GM12891 (cell line): ENCODE results near the gene DCLK2.

Experiments
- DNase-seq: peaks from one replicate; pipeline ENCODE4 v3.0.0; 2011; ENCODE audit warnings: low spot score; ENCODE audit not compliant: insufficient read length
- FAIRE-seq: peaks from 2 replicates; lab custom pipeline; 2011; peaks lifted over from hg19 to GRCh38; lab: Jason Lieb, UNC
- PAX5 ChIP-seq: IDR thresholded peaks from 2 replicates; pipeline ENCODE4 v1.6.1; 2011; ENCODE audit warnings: low read length, moderate library complexity, mild to moderate bottlenecking; ENCODE audit not compliant: insufficient read depth, severe bottlenecking
- POLR2A ChIP-seq: IDR thresholded peaks from 2 replicates; pipeline ENCODE4 v1.6.1; 2011; ENCODE audit warnings: low read depth, low read length, control low read depth
- POLR2AphosphoS5 ChIP-seq: IDR thresholded peaks from 2 replicates; pipeline ENCODE4 v1.6.1; 2011; ENCODE audit warnings: low read depth, low read length, control low read depth
- POU2F2 ChIP-seq: IDR thresholded peaks from 2 replicates; pipeline ENCODE4 v1.6.1; 2011; ENCODE audit warnings: low read depth, mild to moderate bottlenecking, control low read depth, low read length, moderate library complexity
- SPI1 ChIP-seq: IDR thresholded peaks from 2 replicates; pipeline ENCODE4 v1.6.1; 2011; ENCODE audit warnings: low read depth, low read length, control low read depth
- TAF1 ChIP-seq: IDR thresholded peaks from 2 replicates; pipeline ENCODE4 v1.6.1; 2011; ENCODE audit warnings: low read depth, low read length, control low read depth

Gene DCLK2

DNA sequence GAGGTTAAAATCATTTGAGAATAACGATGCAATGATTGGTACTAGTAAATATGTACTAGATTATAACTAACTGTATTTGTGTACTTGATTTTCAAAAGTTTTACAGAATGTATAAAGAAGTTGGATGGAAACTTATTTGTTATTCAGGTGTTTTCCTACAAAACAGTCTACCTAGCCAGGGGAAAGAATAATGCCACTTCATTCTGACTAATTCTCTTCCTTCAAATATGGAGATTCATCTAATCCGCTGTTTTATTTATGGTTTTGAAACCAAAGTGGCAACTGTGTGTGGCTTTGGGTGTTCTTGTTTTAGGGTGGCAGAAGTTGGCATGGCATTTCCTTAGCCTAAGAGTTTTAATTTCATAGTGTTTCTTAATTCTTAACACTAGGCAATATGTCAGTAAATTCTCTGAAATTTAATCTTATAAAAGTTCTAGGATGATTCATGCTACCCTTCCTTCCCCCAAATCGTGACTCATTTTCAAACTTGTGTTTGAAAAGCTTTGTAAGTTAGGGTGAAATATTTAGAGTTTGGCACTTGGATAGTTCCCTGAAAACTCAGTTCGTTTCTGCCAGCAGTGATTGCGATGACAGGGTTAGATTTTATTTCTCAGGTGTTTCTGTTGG lies 62.6 kb downstream of the DCLK2 start:
- FAIRE-seq (no peak), DNase-seq (no peak)
- TF ChIP-seq PAX5, result no peak
- TF ChIP-seq POU2F2, result no peak
- TF ChIP-seq SPI1, result no peak
- no peak for TF ChIP-seq POLR2AphosphoS5
- no peak for TF ChIP-seq TAF1
- TF ChIP-seq POLR2A, result no peak

DNA sequence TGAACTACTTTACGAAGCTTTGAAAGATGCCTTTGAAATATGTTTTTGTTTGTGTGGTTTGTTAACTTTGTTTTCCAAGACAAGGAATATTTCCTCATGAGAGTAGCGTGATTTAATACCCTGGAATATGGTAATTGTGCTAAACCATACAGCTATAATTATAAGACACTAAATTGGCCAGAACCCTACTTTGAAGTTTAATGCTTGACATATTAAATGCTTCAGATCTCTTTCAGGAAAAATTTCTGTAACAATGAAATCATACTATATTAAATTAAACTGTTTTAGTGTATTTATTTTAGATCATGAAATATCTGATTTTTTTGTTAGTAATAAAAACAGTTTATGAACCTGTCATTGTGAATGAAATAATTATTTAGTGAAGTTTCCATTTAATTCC lies 63.5 kb downstream of the DCLK2 start:
- no peak for FAIRE-seq
- no peak for DNase-seq

DNA sequence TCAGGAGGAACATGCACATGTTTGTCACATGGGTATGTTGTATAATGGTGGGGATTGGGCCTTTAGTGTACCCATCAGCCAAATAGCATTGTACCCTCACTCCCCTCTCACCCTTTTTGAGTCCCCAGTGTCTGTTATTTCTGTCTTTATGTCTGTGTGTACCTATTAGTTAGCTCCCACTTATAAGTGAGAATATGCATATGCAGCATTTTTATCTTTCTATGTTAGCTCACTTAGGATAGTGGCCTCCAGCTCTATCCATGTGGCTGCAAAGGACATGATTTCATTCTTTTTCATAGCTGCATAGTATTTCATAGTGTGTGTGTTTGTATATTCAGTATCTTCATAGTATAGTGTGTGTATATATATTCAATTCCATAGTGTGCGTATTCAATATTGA lies 64.6 kb downstream of the DCLK2 start:
- no peak for DNase-seq
- no peak for FAIRE-seq
- TF ChIP-seq POU2F2 (no peak), SPI1 (no peak), POLR2A (no peak), POLR2AphosphoS5 (no peak), PAX5 (no peak)

More for the DNA sequence above, 63.5 kb downstream of the DCLK2 start:
- no peak for TF ChIP-seq PAX5

DNA sequence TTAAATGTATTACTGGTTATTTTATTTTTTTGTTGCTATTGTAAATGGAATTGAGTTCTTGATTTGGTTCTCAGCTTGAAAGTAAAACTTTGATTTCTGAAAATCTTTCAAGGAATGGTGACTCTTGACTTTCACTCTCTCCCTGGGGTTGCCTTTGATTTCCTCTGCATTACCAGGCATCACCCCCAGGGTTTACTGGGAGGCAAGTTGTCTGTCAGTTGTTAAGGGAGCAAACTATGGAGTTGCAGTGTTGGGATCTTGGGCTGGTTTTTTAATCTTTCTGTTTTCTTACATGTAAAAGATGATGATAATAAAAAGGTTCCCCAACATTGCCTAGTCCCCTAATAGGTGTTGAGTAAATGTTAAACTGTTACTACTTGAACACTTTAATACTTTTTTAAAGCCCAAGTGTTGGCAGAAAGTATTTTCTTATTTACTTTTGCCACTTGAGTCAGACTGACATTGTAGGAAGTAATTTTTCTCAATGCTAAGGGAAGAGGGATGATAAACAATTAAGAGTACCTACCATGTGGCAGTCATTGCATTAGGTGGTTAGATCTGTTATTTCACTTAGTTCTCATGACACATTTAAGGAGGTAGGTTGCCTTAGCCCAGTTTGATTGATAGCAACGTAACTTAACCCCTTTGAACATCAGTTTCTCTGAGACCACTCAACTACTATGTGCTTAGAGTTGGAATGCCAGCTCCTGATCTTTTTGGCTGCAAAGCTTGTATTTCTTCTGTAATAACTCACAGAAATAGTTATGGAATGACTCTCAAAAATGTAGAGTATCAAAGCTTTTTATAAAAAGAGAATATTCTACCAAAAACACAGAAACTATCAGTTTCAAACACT lies 67.1 kb downstream of the DCLK2 start:
- FAIRE-seq, result no peak
- DNase-seq, result no peak
- TF ChIP-seq TAF1 (no peak), PAX5 (no peak), POLR2A (no peak), POLR2AphosphoS5 (no peak), SPI1 (no peak), POU2F2 (no peak)

DNA sequence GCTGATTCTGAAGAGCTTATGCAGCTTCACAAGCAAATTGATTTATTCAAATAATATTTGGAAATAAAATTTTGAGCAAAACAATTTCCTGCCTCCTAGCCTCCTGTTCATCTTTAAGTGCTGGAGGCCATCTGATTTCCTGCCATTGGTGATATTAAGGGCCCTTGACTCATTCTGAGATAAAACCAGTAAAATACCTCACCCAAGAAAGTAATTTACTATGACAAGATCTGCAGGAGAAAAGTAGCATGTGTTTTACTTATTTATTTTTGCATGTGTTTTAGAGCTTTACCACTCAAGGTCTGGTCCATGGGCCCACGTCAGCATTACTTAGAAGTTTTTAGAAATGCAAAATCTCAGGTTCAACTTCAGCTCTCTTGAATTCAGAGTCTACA lies 67.7 kb downstream of the DCLK2 start:
- FAIRE-seq (no peak), DNase-seq (no peak)
- TF ChIP-seq TAF1 (no peak), POLR2A (no peak), POU2F2 (no peak), PAX5 (no peak), SPI1 (no peak), POLR2AphosphoS5 (no peak)

DNA sequence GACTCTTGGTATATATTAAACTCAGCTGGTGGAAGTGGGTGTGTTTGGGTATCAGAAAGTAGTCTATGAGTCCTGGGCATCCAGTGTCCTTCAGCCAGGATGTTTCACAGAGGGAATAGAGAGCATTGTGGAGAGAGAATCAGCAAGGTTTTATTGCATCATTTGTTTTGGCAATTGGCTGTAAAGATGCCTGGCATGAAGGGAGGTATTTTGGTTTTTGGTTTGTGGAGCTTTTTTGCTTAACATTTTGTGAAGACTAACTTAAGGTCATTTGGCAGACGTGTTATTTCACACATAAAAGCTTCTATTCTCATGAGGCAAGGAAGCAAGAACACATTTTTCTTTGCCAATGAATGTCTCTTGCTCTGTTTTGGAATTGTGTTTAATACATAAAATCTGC lies 71.1 kb downstream of the DCLK2 start:
- TF ChIP-seq SPI1, result no peak
- no peak for TF ChIP-seq POU2F2
- FAIRE-seq (no peak), DNase-seq (no peak)

DNA sequence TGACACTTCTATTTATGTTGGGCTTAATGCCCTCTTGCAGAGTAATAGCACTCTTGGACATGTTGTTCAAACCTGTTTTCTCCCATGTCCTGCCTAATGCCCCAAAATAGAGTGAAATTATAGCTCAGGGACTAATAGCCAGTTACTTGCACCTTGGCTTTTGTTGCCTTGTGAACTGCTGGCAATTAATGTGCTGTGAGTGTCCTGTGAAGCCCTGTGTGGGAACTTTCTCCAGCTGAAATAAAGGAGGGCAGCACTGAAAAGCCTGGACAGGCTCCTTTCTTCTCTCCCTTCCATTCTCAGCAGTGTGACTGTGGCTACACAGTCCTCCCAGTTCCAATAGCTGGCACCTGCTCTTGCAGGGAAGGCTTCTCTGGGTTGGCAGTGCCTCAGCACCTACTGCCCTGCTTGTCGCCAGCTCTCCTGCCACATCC lies 72.4 kb downstream of the DCLK2 start:
- DNase-seq, result no peak
- no peak for TF ChIP-seq PAX5
- no peak for TF ChIP-seq TAF1
- no peak for TF ChIP-seq SPI1
- no peak for TF ChIP-seq POLR2A
- no peak for TF ChIP-seq POLR2AphosphoS5
- no peak for TF ChIP-seq POU2F2
- FAIRE-seq, result no peak

DNA sequence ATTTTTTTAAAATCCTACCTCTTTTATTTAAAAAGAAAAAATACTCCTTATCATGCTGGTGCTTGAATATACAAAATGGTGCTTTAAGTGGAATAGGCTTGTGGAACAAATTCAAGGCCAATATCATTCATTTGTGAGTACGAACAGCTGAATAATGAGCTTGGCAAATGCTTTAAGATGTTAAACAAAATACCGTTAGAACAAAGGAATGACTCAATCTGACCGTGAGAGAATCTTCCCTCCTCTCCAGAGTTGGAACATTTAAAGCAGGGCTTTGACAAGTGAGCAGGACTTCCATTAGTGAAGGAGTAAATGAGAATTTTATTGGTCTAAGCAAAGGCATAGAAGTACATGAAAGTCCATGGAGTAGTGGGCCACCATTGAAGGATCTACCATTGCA lies 74.5 kb downstream of the DCLK2 start:
- DNase-seq (no peak), FAIRE-seq (no peak)
- no peak for TF ChIP-seq TAF1
- no peak for TF ChIP-seq POLR2A
- no peak for TF ChIP-seq SPI1

DNA sequence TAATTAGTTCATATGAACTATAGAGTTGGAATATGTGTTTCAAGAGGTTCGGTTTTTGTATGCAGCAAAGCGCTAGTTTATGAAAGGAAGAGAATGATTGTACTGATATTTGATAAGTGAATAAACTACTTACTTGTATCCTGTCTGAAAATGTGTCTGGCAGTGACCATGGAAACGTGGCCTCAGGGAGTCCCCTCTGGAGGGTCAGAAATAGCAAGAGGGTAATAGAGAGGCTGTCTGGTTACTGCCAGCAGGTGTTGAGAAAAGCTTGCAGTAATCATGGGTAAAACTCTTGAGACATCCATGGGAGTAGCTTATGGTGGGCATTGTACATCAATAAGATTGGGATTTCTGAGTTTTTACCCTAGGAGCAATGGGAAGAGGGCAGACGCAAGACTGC lies 77.1 kb downstream of the DCLK2 start:
- DNase-seq (no peak), FAIRE-seq (no peak)
- TF ChIP-seq POLR2A, result no peak
- no peak for TF ChIP-seq POU2F2
- TF ChIP-seq SPI1, result no peak
- TF ChIP-seq POLR2AphosphoS5, result no peak
- no peak for TF ChIP-seq TAF1
- no peak for TF ChIP-seq PAX5

DNA sequence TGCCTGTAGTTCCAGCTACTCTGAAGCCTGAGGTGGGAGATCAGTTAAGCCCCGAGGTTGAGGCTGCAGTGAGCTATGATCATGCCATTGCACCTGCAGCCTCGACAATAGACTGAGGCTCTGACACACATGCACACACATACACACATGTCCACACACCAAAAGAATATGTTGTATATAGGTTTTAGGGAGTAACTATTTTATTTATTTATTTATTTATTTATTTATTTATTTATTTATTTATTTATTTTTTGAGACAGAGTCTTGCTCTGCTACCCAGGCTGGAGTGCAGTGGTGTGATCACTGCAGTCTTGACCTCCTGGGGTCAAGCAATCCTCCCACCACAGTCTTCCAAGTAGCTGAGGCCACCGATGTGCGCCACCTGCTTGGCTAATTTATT lies 78.3 kb downstream of the DCLK2 start:
- no peak for TF ChIP-seq TAF1
- no peak for TF ChIP-seq SPI1
- no peak for TF ChIP-seq POU2F2
- no peak for TF ChIP-seq PAX5
- no peak for TF ChIP-seq POLR2A
- FAIRE-seq (no peak), DNase-seq (no peak)

DNA sequence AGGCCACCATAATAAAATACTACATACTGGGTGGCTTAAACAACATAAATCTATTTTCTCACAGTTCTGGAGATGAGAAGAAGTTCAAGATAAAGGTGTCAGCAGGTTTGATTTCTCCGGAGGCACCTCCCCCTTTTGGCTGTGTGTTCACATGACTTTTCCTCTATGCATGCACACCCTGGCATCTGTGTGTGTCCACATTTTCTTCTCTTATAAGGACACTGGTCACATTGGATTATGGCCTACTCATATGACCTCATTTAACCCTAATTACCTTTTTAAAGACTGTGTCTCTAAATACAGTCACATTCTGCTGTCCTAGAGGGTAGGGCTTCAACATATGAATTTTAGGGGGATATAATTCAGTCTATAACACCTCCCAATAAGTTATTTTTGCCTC lies 79.8 kb downstream of the DCLK2 start:
- DNase-seq (no peak), FAIRE-seq (no peak)
- TF ChIP-seq PAX5, result no peak
- no peak for TF ChIP-seq SPI1
- TF ChIP-seq TAF1, result no peak
- TF ChIP-seq POLR2A, result no peak
- no peak for TF ChIP-seq POU2F2
- TF ChIP-seq POLR2AphosphoS5, result no peak
